ENCODE results near the gene WSCD1. TPM values are rescaled to one million over a fixed set of nuclear protein-coding genes. Genes with fewer than 3 reads are reported as not detected.

Gene WSCD1
- polyA plus RNA-seq, 3 donors = not detected

DNA sequence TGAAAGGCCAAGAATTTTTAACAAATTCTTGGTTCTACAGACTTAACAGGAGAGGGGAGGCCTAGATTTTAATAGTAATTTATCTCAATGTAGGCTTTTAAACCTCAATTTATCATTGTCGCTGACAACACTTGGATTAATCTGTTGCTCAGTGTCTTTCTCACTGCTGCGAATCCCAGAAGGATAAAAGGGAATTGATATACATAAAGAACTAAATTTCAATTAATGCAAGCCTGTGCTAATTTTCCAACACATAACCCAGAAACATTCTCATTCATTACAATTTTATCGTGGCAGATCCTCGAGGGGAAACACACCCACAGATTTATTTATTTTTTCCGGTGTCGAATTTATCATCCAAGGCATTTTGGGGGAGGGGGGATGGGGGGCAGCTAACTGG, 98.1 kb downstream of the WSCD1 start:
- peaks cover 0 to 3% (median 1%) of the 10 kb centered on the region in 7 donors for H3K9me3 Mint-ChIP-seq
- no peaks in the 10 kb centered on the region for H3K36me3 Mint-ChIP-seq

DNA sequence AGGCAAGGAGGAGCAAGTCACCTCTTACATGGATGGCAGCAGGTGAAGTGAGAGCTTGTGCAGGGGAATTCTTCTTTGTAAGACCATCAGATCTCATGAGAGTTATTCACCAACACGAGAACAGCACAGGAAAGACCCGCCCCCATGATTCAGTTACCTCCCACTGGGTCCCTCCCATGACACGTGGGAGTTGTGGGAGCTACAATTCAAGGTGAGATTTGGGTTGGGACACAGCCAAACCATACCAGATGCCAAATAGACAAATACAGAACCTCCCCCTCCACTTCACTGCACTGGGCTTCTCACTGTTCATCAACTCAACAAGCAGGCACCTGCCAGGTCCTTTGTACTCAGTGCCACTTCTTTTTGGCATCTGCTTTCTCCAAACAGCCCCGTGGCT, 100.2 kb downstream of the WSCD1 start:
- no peak for DNase-seq
- Mint-ChIP-seq H3K36me3 (no peaks in the 10 kb centered on the region), H3K27me3 (ENCODE audit: low read depth in 3 of 3) (peaks cover 2 to 4% (median 2%) of the 10 kb centered on the region in 3 donors), H3K4me3 (peak overlapping the region in 1 of 2 donors; percentile 40), H3K9me3 (peaks cover 0 to 3% (median 1%) of the 10 kb centered on the region in 7 donors), H3K4me1 (no peaks in the 10 kb centered on the region), H3K27ac (no peak overlapping the region)
- Histone ChIP-seq H3K4me2 (replicated peaks; ENCODE audit: extremely low read depth, low read length, poor library complexity, severe bottlenecking) (no peak overlapping the region), H3K36me3 (replicated peaks in 1 of 2; ENCODE audit: control insufficient read depth in 1 of 2, insufficient read depth in 2 of 2, low read length in 2 of 2) (no peaks in the 10 kb centered on the region), H3K27ac (ENCODE audit: low read depth in 1 of 2, low read length in 2 of 2) (no peak overlapping the region), H3K4me3 (replicated peaks in 1 of 3; ENCODE audit: low read depth in 2 of 3, low read length in 3 of 3) (no peak overlapping the region), H3K4me1 (ENCODE audit: control insufficient read depth in 1 of 2, insufficient read depth in 2 of 2, low read length in 2 of 2) (no peaks in the 10 kb centered on the region), H3K9me3 (replicated peaks in 1 of 2; ENCODE audit: control insufficient read depth in 1 of 2, insufficient read depth in 1 of 2, low read length in 2 of 2) (no peaks in the 10 kb centered on the region), H3K79me2 (ENCODE audit: insufficient read depth, low read length) (no peaks in the 10 kb centered on the region), H3K27me3 (ENCODE audit: control insufficient read depth in 2 of 2, insufficient read depth in 2 of 2, low read length in 2 of 2) (no peaks in the 10 kb centered on the region), H3K9ac (ENCODE audit: insufficient read depth, low read length, poor library complexity, severe bottlenecking) (no peak overlapping the region), H2AFZ (ENCODE audit: insufficient read depth, low read depth, low read length, poor library complexity, severe bottlenecking) (no peak overlapping the region), H4K20me1 (ENCODE audit: insufficient read depth, low read length) (no peaks in the 10 kb centered on the region)
- TF ChIP-seq, protein P1, sequence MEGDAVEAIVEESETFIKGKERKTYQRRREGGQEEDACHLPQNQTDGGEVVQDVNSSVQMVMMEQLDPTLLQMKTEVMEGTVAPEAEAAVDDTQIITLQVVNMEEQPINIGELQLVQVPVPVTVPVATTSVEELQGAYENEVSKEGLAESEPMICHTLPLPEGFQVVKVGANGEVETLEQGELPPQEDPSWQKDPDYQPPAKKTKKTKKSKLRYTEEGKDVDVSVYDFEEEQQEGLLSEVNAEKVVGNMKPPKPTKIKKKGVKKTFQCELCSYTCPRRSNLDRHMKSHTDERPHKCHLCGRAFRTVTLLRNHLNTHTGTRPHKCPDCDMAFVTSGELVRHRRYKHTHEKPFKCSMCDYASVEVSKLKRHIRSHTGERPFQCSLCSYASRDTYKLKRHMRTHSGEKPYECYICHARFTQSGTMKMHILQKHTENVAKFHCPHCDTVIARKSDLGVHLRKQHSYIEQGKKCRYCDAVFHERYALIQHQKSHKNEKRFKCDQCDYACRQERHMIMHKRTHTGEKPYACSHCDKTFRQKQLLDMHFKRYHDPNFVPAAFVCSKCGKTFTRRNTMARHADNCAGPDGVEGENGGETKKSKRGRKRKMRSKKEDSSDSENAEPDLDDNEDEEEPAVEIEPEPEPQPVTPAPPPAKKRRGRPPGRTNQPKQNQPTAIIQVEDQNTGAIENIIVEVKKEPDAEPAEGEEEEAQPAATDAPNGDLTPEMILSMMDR (IDR thresholded peaks at IDR 0.05) = no peak
- WGBS (ENCODE audit: insufficient coverage) = 100% methylated on average over 1 of the region's 4 CpGs
- intact Hi-C loops (cut with micrococcal nuclease) = no loop called here

More for the DNA sequence above, 98.1 kb downstream of the WSCD1 start:
- TF ChIP-seq, protein P1 (IDR thresholded peaks at IDR 0.05) = no peak
- Histone ChIP-seq H3K9ac (ENCODE audit: insufficient read depth, low read length, poor library complexity, severe bottlenecking) (no peak overlapping the region), H3K36me3 (replicated peaks in 1 of 2; ENCODE audit: control insufficient read depth in 1 of 2, insufficient read depth in 2 of 2, low read length in 2 of 2) (no peaks in the 10 kb centered on the region), H3K79me2 (ENCODE audit: insufficient read depth, low read length) (no peaks in the 10 kb centered on the region), H4K20me1 (ENCODE audit: insufficient read depth, low read length) (no peaks in the 10 kb centered on the region), H3K27me3 (ENCODE audit: control insufficient read depth in 2 of 2, insufficient read depth in 2 of 2, low read length in 2 of 2) (no peaks in the 10 kb centered on the region), H3K4me1 (ENCODE audit: control insufficient read depth in 1 of 2, insufficient read depth in 2 of 2, low read length in 2 of 2) (no peaks in the 10 kb centered on the region), H3K27ac (ENCODE audit: low read depth in 1 of 2, low read length in 2 of 2) (no peak overlapping the region), H2AFZ (ENCODE audit: insufficient read depth, low read depth, low read length, poor library complexity, severe bottlenecking) (no peak overlapping the region), H3K9me3 (replicated peaks in 1 of 2; ENCODE audit: control insufficient read depth in 1 of 2, insufficient read depth in 1 of 2, low read length in 2 of 2) (no peaks in the 10 kb centered on the region), H3K4me2 (replicated peaks; ENCODE audit: extremely low read depth, low read length, poor library complexity, severe bottlenecking) (no peak overlapping the region), H3K4me3 (replicated peaks in 1 of 3; ENCODE audit: low read depth in 2 of 3, low read length in 3 of 3) (no peak overlapping the region)
- 90% methylated on average over 2 of the region's 6 CpGs for WGBS (ENCODE audit: insufficient coverage)
- intact Hi-C loops (cut with micrococcal nuclease) = no loop called here
- DNase-seq = no peak
- Mint-ChIP-seq H3K4me1 (no peaks in the 10 kb centered on the region), H3K4me3 (no peak overlapping the region), H3K27me3 (ENCODE audit: low read depth in 3 of 3) (peaks cover 3 to 6% (median 4%) of the 10 kb centered on the region in 3 donors), H3K27ac (no peak overlapping the region)
